Caco-2 (cell line): ENCODE results near the gene TRIM2. TPM values are rescaled to one million over a fixed set of nuclear protein-coding genes. Genes with fewer than 3 reads are reported as not detected.

Experiments
- BruUV-seq: library from RNA; stranded (reverse); fragments of 400-500 nt; replicated peaks from 2 replicates; lab custom pipeline; 2021; lab: Mats Ljungman, UMichigan
- CTCF ChIA-PET: fragments of 300-600 bp; sonication (Branson Sonifier 250); formaldehyde crosslinking; loops from one replicate; lab custom pipeline; 2022; ENCODE audit warnings: antibody characterized with exemption; lab: Charles Lee
- POLR2A ChIA-PET: fragments of 300-600 bp; sonication (Branson Sonifier 250); formaldehyde crosslinking; loops from one replicate; lab custom pipeline; 2022; ENCODE audit warnings: antibody characterized with exemption; lab: Charles Lee
- DNase-seq, 2 experiments: peaks; one replicate each; pipeline versions ENCODE4 v3.0.0 to v3.0.0-alpha.2; 2020 to 2022
- H3K27me3 ChIP-seq: replicated peaks from 2 replicates; pipeline ENCODE4 v1.6.0; 2011; ENCODE audit warnings: low read length; ENCODE audit not compliant: control insufficient read depth, insufficient read depth
- H3K36me3 ChIP-seq: 2 replicates; pipeline ENCODE4 v1.5.1; 2011; ENCODE audit warnings: low read length; ENCODE audit not compliant: control insufficient read depth, insufficient read depth
- H3K4me1 ChIP-seq: fragments of 250-450 bp; sonication (Bioruptor Pico); 2 replicates; pipeline ENCODE4 v1.5.1; 2020; ENCODE audit warnings: mild to moderate bottlenecking
- H3K4me3 ChIP-seq: 2 replicates; pipeline ENCODE4 v1.5.1; 2011; ENCODE audit warnings: low read depth, mild to moderate bottlenecking, control low read depth, low read length
- H3K9me3 ChIP-seq: fragments of 250-450 bp; sonication (Bioruptor Pico); 2 replicates; pipeline ENCODE4 v1.5.1; 2020; ENCODE audit warnings: mild to moderate bottlenecking, moderate library complexity
- H3K27ac Mint-ChIP-seq: one replicate; pipeline ENCODE4 v1.8.0; 2022; ENCODE audit warnings: mixed read lengths; ENCODE audit not compliant: unreplicated experiment
- H3K27me3 Mint-ChIP-seq: one replicate; pipeline ENCODE4 v1.8.0; 2022; ENCODE audit warnings: mixed read lengths; ENCODE audit not compliant: insufficient read depth, unreplicated experiment
- H3K36me3 Mint-ChIP-seq: one replicate; pipeline ENCODE4 v1.8.0; 2022; ENCODE audit warnings: mild to moderate bottlenecking, mixed read lengths; ENCODE audit not compliant: insufficient read depth, unreplicated experiment
- H3K4me1 Mint-ChIP-seq: one replicate; pipeline ENCODE4 v1.8.0; 2022; ENCODE audit warnings: low read depth, mixed read lengths; ENCODE audit not compliant: unreplicated experiment
- H3K4me3 Mint-ChIP-seq: one replicate; pipeline ENCODE4 v1.8.0; 2022; ENCODE audit warnings: mild to moderate bottlenecking, moderate library complexity, mixed read lengths; ENCODE audit not compliant: unreplicated experiment
- H3K9me3 Mint-ChIP-seq: one replicate; pipeline ENCODE4 v1.8.0; 2022; ENCODE audit warnings: mixed read lengths; ENCODE audit not compliant: unreplicated experiment
- intact Hi-C: fragments of 100-400 bp; cut with micrococcal nuclease; formaldehyde crosslinking; loops from one replicate; pipeline ENCODE4 v1.10.0; 2022; ENCODE audit not compliant: unreplicated experiment
- total RNA-seq: library from RNA; stranded (reverse); gene quantifications from 2 replicates; pipeline ENCODE4 v1.2.3, GENCODE V29; 2022
- TF ChIP-seq, protein P1 (sequence below), 2 experiments: fragments of 200-600 bp in 1 of 2; IDR thresholded peaks; 1 replicate in 1 of 2; 2 replicates in 1 of 2; pipeline versions ENCODE4 v1.5.1 to v1.8.0; 2011 to 2022; ENCODE audit warnings: antibody characterized with exemption in 1 of 2, control low read depth in 1 of 2, inconsistent platforms in 1 of 2, low read depth in 1 of 2, low read length in 1 of 2, mild to moderate bottlenecking in 1 of 2, moderate library complexity in 1 of 2; ENCODE audit not compliant: insufficient read depth in 1 of 2, severe bottlenecking in 1 of 2, unreplicated experiment in 1 of 2

The TRIM2 gene
- total RNA-seq, 1 experiment from 2014 or later: 62.3 TPM

GRCh38 chr4:153274967-153275366, 70.7 kb downstream of the TRIM2 start:
- TF ChIP-seq, protein P1, sequence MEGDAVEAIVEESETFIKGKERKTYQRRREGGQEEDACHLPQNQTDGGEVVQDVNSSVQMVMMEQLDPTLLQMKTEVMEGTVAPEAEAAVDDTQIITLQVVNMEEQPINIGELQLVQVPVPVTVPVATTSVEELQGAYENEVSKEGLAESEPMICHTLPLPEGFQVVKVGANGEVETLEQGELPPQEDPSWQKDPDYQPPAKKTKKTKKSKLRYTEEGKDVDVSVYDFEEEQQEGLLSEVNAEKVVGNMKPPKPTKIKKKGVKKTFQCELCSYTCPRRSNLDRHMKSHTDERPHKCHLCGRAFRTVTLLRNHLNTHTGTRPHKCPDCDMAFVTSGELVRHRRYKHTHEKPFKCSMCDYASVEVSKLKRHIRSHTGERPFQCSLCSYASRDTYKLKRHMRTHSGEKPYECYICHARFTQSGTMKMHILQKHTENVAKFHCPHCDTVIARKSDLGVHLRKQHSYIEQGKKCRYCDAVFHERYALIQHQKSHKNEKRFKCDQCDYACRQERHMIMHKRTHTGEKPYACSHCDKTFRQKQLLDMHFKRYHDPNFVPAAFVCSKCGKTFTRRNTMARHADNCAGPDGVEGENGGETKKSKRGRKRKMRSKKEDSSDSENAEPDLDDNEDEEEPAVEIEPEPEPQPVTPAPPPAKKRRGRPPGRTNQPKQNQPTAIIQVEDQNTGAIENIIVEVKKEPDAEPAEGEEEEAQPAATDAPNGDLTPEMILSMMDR (IDR thresholded peaks at IDR 0.05; ENCODE audit: insufficient read depth in 1 of 2, low read depth in 1 of 2, low read length in 1 of 2, severe bottlenecking in 1 of 2, unreplicated experiment in 1 of 2): no peak
- BruUV-seq: no TSS peak
- Mint-ChIP-seq H3K4me1 (peaks cover 29% of the 10 kb centered on the region), H3K36me3 (peaks cover 26% of the 10 kb centered on the region), H3K27ac (peak overlapping the region; percentile 79), H3K27me3 (no peaks in the 10 kb centered on the region), H3K4me3 (no peak overlapping the region), H3K9me3 (peaks cover 9% of the 10 kb centered on the region)
- Histone ChIP-seq H3K27me3 (no peaks in the 10 kb centered on the region), H3K4me1 (peaks cover 21% of the 10 kb centered on the region), H3K9me3 (no peaks in the 10 kb centered on the region), H3K36me3 (peaks cover 1% of the 10 kb centered on the region; the same call in 1 of the 2 replicates), H3K4me3 (no peak overlapping the region)
- intact Hi-C loops: loop anchor here (5.0 kb wide), 2 partner anchors 68 to 133 kb away; no protein-coding TSS in a partner anchor
- ChIA-PET POLR2A (no interaction called here), CTCF (no interaction called here)
- DNase-seq: no peak

DNA sequence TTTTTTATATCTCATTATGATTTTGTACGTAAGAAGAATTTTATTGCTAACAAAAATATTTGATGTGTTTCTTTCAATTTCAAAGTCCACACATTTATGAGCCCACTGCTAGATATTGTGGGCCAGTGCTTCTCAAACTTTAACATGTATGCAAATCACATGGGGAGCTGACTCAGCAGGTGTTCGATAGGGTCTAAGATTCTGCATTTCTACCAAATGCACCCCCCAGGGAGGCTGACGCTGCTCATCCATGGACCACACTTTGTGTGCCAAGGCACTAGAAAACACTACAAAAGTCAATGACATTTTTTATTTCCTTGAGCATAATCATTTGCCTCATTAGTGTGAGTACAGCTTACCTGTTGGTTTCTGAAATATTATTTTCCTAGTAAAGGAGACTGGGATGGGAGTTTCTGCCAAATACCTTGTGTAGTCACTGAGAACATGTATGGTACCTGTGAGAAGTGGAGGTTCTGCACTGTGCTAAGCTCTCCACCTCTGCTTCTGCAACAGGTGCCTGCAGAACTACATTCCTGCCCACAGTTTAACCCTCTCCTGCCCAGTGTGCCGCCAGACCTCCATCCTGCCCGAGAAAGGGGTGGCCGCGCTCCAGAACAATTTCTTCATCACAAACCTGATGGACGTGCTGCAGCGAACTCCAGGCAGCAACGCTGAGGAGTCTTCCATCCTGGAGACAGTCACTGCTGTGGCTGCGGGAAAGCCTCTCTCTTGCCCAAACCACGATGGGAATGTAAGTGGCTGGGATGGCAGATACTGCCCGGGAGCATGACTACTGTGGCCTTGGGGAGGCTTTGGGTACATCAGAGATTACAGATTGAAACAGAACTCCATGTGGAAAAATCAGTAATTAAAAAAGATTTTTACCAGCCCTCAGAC, 71.4 kb downstream of the TRIM2 start:
- H3K4me1 ChIP-seq: peaks cover 21% of the 10 kb centered on the region
- POLR2A ChIA-PET: no interaction called here
- H3K4me3 ChIP-seq: no peak overlapping the region
- Mint-ChIP-seq H3K4me1 (peaks cover 29% of the 10 kb centered on the region), H3K27me3 (no peaks in the 10 kb centered on the region), H3K9me3 (peaks cover 9% of the 10 kb centered on the region), H3K4me3 (no peak overlapping the region), H3K27ac (no peak overlapping the region), H3K36me3 (peaks cover 29% of the 10 kb centered on the region)
- H3K9me3 ChIP-seq: no peaks in the 10 kb centered on the region
- intact Hi-C loops: loop anchor here (5.0 kb wide), 1 partner anchor 68 kb away; no protein-coding TSS in a partner anchor
- no TSS peak for BruUV-seq
- H3K27me3 ChIP-seq: no peaks in the 10 kb centered on the region
- TF ChIP-seq, protein P1 (IDR thresholded peaks at IDR 0.05; ENCODE audit: insufficient read depth in 1 of 2, low read depth in 1 of 2, low read length in 1 of 2, severe bottlenecking in 1 of 2, unreplicated experiment in 1 of 2): no peak
- CTCF ChIA-PET: no interaction called here
- peaks cover 1% of the 10 kb centered on the region; the same call in 1 of the 2 replicates for H3K36me3 ChIP-seq
- no peak for DNase-seq

- no peak for DNase-seq
- Histone ChIP-seq H3K4me1 (peaks cover 21% of the 10 kb centered on the region), H3K27me3 (no peaks in the 10 kb centered on the region), H3K9me3 (no peaks in the 10 kb centered on the region), H3K36me3 (peaks cover 1% of the 10 kb centered on the region; the same call in 1 of the 2 replicates), H3K4me3 (no peak overlapping the region)
- peaks cover 9% of the 10 kb centered on the region for H3K9me3 Mint-ChIP-seq
- H3K36me3 Mint-ChIP-seq: peaks cover 29% of the 10 kb centered on the region
- intact Hi-C loops: loop anchor here (5.0 kb wide), 1 partner anchor 70 kb away; no protein-coding TSS in a partner anchor
- ChIA-PET POLR2A (interaction anchor here (0.5 kb wide), 1 partner anchor 124 kb away, joined by 5 read pairs; no protein-coding TSS in a partner anchor), CTCF (no interaction called here)
- H3K4me1 Mint-ChIP-seq: peaks cover 29% of the 10 kb centered on the region
- TF ChIP-seq, protein P1 (IDR thresholded peaks at IDR 0.05; ENCODE audit: insufficient read depth in 1 of 2, low read depth in 1 of 2, low read length in 1 of 2, severe bottlenecking in 1 of 2, unreplicated experiment in 1 of 2): no peak
- no peak overlapping the region for H3K4me3 Mint-ChIP-seq
- H3K27me3 Mint-ChIP-seq: no peaks in the 10 kb centered on the region
- no peak overlapping the region for H3K27ac Mint-ChIP-seq
- no TSS peak for BruUV-seq
Observed at GRCh38 chr4:153276971-153277370, 72.7 kb downstream of the TRIM2 start.
